HG02678 (cell line): ENCODE data around the gene GNG4.
"Not testable (repeated sequence)": the region's sequence is repeated elsewhere in the genome, so short reads cannot be mapped to it uniquely, and the experiment has no call there.

Experiments
- ATAC-seq: cut with Tn5 transposase; IDR thresholded peaks from one replicate; pipeline ENCODE4 v1.9.1; 2021; ENCODE audit warnings: mild to moderate bottlenecking, moderate library complexity; ENCODE audit not compliant: unreplicated experiment

The GNG4 gene

GRCh38 chr1:235586992-235587391 lies 62.6 kb downstream of the GNG4 start:
- no peak for ATAC-seq

DNA sequence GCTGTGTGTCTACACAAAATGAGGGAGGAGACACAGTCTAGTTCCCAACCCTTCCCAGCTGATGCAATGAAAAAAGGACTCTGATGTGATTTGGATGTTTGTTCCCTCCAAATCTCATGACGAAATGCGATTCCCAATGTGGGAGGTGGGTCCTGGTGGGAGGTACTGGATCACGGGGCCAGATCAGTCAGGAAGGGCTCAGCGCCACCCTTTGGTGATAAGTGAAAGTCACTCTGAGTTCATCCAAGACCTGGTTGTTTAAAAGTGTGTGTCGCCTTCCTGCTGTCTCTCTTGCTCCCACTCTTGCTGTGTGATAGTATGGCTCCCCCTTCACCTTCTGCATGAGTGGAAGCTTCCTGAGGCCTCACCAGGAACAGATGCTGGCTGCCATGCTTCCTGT lies 63.2 kb downstream of the GNG4 start:
- no peak for ATAC-seq

GRCh38 chr1:235584973-235585372 lies 64.6 kb downstream of the GNG4 start:
- no peak for ATAC-seq

DNA sequence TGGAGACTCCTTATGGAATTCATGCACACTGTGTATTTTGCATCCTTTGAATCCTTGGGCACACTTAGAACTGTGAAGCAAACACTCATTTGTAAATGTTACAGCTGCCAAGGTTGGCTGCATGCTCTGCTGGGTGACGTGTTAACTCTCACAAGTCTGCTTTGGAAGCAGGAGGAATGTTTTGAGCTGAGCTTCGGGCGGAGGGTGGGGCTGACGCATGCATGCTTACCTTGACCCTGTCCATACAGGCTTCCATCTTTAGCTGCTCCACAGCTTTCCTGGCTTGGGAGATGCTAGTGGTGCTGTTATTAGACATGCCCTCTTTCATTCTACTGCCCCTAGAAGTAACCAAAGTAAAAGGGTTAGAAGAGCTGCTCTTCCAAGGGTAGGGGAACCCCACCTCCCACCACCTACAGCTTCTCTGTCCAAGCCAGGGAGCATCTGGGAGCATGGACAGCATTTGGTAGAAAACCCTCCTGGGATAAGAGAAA lies 66.0 kb downstream of the GNG4 start:
- ATAC-seq: no peak

GRCh38 chr1:235582130-235582529 lies 67.5 kb downstream of the GNG4 start:
- ATAC-seq: no peak

DNA sequence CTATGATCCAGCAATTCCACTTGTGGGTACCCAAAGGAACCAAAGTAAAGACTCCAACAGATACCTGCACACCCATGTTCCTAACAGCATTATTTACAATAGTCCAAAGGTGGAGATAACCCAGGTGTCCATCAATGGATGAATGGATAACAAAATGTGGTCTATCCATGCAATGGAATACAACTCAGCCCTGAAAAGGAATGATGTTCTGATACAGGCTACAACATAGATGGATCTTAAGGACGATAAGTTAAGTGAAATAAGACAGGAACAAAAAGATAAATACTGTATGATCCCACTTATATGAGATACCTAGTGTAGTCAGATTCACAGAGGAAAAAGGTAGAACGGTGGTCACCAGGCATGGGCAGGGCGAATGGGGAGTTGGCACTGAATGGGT lies 69.7 kb downstream of the GNG4 start:
- no peak for ATAC-seq

DNA sequence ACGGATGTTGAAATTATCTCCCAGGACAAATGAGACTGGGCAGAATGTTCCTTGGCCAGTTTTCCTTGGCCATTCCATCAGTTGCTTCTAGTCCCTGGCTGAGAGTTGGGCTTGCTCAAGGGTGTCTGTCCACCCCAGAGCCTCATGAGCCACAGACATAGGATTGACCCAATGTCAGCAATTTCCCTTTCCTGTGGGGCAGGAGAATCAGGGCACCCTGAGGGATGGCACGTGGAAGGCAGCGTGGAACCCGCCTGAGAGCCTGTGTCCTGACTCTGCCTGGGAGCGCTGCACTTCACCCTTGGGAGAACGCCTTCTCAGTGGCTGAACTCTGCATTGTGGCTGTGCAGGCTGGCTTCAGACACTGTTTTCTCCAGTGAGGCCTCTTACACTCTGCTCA lies 74.0 kb downstream of the GNG4 start:
- no peak for ATAC-seq

DNA sequence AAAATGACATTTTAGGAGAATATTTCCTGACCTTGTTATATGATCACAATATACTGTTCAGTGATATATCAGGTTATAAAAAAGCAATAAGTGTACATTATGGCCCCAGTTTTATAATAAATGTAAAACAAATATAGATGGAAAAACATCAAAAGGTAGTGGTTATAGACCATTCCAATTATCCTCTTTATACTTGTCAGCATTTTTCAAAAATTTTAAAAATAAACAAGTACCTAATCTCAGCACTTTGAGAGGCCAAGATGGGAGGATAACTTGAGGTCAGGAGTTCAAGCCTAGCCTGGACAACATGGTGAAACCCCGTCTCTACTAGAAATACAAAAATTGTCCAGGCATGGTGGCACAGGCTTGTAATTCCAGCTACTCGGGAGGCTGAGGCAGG lies 75.7 kb downstream of the GNG4 start:
- no peak for ATAC-seq

DNA sequence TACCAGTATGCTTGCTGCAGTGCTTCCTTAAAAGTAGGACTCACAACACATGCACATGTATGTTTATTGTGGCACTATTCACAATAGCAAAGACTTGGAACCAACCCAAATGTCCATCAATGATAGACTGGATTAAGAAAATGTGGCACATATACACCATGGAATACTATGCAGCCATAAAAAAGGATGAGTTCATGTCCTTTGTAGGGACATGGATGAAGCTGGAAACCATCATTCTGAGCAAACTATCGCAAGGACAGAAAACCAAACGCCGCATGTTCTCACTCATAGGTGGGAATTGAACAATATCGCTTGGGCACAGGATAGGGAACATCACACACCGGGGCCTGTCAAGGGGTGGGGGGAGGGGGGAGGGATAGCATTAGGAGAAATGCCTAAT lies 76.6 kb downstream of the GNG4 start:
- ATAC-seq: not testable (repeated sequence)

DNA sequence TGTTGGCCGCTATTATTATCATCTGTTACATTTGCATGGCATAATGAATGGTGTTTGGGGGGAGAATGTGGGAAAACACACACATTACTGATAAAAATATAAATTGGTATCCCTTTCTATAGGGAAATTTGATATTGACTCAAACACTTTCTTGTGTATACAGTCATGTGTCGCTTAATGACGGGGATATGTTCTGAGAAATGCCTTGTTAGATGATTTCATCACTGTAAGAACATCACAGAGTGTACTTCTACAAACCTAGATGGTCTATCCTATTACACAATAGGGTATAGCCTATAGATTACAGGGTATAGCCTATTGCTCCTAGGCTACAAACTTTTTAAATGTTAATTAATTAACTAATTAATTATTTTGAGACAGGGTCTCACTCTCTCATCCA lies 78.1 kb downstream of the GNG4 start:
- no peak for ATAC-seq

DNA sequence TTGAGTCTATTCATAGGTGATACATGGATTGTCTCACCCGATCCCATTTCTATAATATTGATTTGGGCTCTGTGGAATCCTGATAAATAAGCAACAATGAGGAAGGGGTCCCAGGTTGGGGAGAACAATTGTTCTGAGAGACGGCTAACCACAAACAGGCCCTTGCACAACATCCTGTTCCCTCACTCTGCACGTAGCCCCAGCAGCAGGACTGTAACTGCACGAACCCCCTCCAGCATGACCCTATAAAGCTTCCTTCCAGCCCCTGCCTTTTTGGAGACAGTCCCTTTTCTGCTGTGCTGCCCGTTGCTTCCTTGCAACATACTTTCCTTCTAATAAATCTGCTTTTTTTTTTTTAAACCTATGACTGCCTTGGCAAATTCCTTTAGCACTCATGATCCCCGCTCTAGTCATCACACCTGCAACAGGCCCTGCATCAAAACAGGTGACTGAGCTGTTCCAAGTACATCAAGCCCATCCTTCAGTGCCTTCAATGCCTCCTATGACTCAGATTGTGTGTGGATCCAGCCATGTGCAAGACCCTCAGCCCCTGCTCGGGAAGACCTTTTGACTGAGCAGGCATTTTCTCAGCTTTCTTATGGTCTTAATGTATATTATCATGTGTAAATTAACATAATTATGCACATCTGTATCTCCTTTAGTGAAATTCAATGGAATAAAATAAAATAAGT lies 81.6 kb downstream of the GNG4 start:
- ATAC-seq: no peak

GRCh38 chr1:235566084-235566483 lies 83.5 kb downstream of the GNG4 start:
- ATAC-seq: no peak

DNA sequence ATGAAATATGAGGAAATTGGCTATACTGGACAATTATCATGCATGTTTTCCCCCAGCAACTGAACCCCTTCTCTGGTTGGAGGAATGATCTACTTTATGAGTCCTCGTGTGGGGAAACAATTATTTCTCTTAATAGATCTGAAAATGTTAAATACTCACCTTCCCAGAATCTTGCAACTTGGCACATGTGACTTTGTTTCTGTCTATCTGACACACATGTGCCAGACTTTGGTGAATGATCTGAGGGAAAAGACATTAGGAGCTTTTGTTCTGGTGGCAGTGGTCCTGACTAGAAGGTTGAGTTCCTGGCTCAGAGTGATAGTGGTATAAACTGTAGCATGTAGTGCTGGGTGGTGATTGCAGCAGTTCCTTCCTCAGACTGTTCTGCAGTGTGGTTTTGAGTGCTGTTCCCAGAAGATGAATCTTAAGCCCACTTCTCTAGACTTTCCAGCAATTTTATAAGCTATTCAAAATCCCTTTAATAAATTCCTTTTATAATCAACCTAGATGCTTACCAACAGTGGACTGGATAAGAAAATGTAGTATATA lies 86.0 kb downstream of the GNG4 start:
- ATAC-seq: no peak

GRCh38 chr1:235562589-235562988 lies 87.0 kb downstream of the GNG4 start:
- no peak for ATAC-seq

DNA sequence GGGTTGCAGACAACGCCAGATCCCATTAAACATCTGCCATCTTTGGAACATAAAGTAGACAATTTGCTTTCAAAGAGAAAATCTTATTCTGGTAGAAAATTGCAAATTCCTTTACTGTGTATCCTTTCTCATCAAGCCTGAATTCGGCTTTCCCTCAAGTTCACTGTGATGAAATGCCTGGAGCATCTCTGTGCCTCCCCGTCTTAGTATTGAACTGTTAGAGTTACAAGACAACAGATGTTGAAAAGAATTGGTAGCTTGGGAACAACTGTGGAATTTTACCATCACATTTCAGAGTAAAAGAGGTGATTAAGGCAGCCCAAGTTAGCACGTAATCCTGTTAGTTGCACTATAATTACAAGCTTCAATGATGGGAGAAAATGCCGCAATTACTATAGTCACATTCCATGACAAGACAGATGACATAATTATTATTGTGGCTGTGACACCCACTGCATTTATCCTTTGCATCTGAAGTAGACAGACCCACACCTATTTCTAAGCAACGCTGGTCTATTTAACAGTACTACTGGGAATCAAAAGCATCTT lies 90.9 kb downstream of the GNG4 start:
- no peak for ATAC-seq

GRCh38 chr1:235557495-235557894 lies 92.1 kb downstream of the GNG4 start:
- ATAC-seq: no peak

DNA sequence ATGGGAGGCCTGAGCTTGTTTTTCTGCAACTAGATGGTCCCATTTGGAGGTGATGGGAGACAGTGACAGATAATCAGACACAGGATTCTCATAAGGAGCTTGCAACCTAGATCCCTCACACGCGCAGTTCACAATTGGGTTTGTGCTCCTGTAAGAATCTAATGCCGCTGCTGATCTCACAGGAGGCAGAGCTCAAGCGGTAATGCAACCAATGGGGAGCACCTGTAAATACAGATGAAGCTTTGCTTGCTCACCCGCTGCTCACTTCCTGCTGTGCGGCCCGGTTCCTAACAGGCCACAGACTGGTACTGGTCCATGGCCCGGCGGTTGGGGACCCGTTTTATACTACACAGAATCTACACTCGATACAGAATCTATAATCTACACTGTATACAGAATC lies 92.8 kb downstream of the GNG4 start:
- ATAC-seq: no peak

- ATAC-seq: no peak
Measured at GRCh38 chr1:235553112-235553551, 96.5 kb downstream of the GNG4 start.

DNA sequence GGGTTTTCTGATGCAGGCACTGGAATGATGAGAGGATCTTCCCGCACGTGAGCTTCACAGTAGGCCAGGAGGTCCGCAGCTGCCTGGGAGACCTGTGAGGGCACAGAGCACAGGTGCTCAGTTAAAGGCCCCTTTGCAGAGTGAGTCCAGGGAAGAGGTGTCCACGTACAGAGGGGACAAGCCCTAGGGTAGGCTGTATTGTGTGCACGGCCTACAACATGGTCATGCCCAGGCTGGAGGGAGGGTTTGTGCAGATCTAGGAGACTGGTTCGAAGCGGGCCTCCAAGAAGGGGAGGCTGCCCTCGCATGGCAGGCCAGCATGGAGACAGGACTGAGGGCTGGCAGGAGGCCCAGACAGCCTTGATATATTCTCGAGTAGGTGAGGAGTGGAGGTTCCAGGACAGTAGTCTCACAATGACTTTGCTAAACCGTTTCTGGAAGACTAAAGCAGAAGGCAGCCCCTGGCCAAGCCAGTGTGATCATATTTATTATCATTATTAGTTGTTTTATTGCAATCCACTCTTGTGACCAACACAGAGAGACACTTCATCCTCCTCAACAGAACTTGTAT lies 97.4 kb downstream of the GNG4 start:
- no peak for ATAC-seq

GRCh38 chr1:235549351-235550139 lies 100.0 kb downstream of the GNG4 start:
- no peak for ATAC-seq

GRCh38 chr1:235546369-235547155 lies 103.0 kb downstream of the GNG4 start:
- ATAC-seq: not testable (repeated sequence)
